Measurements from ENCODE around the gene BLID.

BLID gene

GRCh38 chr11:122115524-122116379, at the start of gene BLID:
TSS of gene BLID (minus strand) at chr11:122116215. CDS start at chr11:122115922, 293 bp downstream.
- no peak for DNase-seq

DNA sequence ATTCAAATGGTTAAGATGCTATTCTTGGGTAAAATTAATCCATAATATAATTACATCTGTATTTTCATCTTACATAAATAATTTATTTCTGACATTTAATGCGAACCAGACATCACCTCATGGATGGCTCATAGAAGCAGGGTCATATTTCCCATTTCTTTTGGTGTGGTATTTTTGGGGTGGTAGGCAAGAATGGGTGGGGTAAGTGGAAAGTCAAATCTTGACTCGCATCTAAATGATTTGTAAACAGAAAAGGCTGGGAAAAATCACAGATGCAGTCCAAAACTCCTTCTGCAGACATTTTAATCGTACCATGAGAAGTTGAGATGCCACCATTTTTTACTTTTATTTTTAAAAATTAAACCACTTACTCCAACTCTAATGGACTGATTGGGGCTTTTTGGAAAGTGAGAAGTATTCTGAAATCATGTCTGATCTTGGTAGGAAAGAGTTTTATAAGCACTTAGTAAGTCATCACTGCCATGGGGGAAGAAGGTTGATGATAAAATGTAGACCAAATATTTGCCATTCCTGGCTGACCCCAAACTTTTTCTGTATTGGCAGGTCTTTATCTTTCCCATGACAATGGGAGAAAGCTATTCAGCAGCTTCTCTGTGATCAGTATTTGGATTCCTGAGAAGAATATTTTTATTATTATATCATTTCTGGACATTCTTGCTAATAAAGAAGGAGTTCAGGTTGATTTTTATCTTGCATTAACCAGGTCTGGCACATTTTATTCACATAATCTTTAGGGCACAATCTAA, 47.2 kb upstream of the BLID start:
- DNase-seq, result no peak

DNA sequence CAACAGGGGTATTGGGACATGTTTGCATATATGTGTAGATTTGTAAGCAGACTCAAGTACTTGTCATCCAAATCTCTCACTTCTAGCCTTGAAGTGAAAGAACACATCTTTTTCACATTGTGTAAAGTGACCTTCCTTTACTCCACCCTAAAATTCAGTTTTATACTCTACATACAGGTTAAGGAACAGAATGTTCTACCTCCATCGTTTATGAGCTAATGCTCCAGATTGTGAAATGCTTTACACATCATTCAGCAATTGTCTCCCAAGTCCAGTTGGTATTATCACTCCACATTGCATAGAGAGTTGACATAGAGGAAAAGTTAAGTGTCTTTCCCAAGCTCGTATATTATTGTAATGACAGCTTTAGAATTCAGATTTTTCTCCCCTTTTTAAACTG, 46.1 kb upstream of the BLID start:
- DNase-seq, result no peak

DNA sequence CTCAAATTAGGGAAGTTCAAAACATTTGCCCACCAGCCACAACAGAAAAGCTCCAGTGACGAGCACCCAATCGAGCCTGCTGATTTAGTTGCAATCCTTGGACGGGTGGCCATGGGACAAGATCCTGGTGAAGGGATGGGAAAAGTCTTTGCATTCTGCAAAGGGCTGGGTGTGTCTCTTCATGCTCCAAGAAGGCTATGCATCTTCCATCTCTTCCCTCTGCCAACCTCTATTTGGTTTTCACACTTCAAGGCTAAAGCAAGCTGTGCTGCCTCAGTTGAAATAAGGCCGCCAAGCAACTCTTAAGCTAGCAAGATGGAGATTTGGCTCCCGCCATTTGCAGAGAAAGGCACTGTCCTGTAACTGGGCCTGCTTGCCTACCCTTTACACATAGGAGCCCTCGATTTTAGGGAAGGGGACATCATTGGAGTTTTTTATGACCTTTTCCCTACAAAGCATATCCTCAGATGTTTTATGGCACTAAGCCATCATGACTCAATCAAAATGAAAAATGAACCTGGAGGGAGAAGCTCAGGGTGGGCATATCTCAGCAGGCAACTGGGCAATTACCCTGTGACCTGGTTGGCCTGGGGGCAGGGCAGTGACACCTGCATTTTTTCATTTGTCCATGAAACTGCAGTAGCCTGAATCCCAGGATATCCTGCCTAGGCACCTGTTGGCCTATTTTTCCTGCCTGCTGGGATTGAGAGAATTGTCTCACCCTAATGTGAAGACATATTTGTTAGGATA, 45.0 kb upstream of the BLID start:
- DNase-seq, result no peak

GRCh38 chr11:122159861-122160260, 43.8 kb upstream of the BLID start:
- no peak for DNase-seq

DNA sequence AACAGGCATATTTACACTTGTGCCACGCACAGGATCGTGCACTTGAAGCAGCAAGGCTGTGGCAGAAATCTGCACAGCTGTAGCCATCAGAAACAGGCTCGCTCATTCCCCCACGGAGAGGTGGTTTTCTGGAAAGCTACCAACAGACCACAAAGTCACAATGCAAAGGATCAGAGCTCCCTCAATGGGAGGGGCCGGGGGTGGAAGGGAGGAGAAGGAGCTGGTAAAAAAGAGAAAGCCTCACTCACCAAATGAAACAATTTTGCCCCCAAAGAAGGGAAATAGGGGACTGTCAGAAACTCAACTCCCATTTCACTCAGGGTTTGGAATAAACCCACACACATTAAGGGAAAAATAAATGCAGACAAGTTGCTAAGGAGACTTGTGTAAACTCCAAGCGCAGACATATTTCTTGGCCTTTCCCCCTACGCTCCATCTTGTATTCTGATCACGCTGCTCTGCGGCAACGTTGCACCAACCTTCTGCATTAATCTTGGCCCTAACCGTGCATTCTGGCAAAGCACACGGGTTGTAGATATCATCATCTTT, 43.2 kb upstream of the BLID start:
- no peak for DNase-seq

DNA sequence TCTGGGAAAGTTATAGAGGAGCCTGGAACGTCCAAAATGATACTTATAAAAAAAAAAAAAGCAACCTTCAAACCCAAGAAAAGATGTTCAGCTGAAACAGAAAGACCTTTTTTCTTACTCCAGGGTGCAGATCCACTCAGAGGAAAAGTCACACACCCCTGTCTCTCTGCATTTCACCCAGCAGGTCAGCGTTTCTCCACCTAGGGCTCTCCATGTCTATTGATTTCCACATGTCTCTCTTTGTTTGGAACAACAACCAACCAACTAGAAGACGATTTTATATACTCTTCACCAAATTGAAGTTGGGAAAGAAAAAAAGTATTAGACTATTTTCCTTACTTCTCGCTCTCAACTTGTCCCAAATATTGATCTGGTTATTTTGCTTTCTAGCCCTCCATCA, 42.2 kb upstream of the BLID start:
- no peak for DNase-seq

DNA sequence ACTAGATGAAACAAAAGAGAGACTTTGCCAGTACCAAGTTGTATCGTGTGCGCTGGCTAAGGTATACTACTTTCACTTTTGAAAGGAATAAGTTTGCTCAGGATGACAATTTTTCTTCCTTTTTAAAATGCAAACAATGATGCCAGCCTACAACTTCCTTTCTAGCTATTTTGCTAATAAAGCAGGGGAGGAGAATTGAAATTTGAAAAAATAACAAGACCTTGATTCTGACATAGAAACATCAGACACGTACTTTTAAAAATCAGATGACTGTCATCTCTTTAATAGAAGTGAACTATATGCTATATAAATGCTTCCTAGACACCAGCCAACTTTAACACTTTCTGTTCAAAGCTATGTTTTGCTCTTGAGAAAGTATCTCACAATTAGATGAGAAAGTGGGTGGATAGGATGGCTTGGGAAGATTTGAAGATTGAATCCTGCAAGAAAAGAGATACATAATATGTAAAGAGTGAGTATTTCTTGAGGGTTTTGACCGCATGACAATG, 41.7 kb upstream of the BLID start:
- DNase-seq, result no peak

DNA sequence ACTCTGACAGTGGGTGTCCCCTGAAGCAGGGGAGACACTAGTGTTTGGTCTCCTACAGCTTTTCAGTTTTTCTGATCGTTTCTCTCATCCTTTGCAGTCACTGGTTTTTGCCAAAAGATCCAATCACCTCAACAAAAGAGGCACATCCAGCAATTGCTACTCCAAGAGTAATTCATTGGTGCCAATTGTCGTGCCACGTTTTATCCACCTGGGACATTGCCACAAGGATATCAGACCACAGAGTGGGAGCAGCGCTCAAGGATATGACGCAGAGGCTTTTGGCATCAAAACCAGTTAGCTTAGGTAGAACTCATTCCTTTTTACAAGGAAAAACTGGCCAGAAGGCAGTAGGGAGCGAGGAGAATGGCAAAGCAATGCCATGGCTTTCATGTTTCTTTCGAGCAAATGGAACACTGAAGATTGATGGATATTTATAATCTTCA, 40.9 kb upstream of the BLID start:
- no peak for DNase-seq

DNA sequence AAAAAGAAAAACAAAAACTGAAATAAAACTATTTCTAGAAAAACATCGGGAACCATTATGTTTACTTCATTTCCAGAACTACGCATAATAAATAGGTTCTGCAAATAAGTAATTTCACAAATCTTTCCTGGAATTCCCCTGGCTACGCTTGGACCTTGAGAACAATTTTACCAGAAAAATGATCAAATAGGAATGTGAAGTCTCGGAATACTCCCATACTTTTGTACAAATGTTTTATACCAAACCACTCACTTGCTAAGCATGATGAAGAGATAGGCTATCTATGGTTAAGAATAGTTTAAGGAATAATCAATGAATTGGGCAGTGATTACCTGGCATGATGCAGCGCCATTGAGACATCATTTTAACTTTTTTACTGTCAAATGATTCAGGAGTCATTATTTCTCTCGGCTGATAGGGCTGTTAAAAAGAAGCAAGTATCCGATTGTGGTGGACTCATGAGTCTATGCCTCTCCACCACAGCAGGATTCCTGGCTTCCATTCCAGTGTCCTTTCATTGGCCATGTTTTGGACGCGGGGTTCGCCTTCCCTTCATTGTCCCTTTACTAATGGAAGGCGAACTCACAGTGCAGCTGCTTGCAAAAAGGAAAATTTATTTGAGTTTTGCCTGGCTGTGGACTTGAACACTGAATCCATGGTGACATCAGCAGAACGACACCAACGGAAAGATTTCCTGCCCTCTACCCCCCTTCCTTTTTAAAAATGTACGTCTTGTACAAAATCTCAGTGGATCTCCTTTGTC, 39.9 kb upstream of the BLID start:
- no peak for DNase-seq

DNA sequence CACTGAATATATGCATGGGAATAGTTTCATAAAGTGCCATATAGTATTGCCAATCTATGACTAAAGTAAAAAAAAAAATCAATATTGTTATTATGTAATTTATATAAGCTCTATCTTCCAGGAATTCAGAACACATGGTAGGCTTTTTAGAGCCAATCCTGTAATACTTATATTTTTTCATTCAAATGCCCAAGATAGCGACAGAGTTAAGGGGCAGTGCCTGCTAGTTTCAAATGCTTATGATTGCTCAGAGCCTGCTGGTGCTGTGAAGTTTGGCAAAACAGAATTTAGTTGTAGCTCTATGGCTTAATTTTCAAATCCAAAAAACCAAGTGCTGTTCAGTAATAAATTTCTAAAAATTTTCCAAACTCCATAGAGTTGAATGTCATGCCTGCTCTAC, 39.0 kb upstream of the BLID start:
- no peak for DNase-seq

GRCh38 chr11:122154227-122154626, 38.2 kb upstream of the BLID start:
- no peak for DNase-seq

DNA sequence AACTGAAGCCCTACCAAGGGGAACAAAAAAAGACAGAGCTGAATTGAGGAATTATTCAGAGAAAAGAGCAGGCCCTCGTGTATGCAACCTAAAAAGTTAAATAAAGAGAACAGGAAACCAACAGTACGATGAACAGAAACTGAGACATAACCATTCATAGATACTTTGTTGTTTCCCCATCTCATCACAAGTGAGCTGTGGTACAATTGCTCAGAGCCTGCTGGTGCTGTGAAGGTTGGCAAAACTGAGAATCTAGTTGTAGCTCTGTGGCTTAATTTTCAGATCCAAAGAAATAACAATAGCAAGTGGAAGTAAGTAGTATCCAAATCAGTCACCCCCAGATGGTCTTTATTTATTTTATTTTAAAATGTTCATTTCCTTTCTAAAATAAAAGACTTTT, 37.7 kb upstream of the BLID start:
- DNase-seq, result no peak

- DNase-seq, result no peak
Observed at GRCh38 chr11:122150216-122151124, 34.5 kb upstream of the BLID start.

DNA sequence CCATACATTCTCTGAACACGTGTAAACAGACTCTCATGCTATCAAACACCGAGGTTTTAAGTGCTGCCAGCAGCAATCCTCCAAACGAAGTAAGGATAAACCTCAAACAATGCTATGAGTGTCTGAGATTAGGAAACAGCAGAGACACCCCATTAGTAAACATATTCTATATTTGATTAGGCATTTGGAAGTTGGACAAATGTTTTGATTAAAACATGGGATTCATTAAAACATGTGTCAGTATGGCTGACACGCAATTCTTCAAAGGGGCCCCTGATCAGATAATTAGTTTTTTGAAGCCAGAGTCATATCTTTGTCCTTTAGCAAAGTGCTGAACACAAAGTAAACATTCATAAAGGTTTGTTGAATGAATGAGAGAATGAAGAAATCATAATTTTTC, 33.2 kb upstream of the BLID start:
- DNase-seq, result no peak

DNA sequence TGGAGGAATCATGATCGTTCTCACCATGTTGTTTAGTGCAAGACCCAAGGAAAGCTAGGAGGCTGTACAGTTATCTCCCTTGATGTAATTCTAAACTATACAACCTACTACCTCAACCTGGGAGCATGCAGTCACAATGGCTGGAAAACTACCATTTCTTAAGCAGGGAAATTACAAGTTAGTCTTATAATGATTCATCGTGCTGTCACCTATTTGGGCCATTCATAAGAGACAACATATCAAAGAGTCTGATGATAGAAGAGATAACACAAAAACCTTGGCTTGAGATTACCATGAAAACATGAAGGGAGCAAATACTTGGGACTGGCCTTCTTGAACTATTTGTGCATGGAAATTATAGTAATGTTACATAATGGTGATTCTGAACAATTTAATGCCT, 30.5 kb upstream of the BLID start:
- DNase-seq, result no peak

DNA sequence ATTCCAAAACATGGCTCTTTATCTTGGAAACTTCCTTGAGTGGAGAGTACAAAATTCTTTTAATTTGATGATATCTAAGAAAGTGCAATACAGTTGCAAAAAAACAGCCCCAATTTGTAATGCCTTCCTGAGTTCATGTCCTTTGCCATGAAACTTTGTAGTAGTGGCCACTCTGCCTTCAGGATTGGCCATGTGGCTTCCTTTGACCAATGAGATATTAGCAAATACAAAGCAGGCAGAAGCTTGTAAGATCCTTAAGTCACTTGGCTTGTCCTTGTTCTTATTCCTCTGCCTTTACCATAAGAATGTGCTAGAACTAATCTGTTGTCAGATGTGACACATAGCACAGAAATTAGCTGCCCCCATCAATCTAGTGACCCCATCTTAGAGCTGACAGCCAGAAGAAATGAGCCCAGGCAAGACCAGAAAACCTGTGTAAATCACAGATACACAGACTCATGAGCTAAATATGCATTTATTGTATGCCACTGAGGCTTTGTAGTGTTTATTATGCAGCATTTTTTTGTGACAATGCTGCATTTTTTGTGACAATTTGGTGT, 29.8 kb upstream of the BLID start:
- no peak for DNase-seq

DNA sequence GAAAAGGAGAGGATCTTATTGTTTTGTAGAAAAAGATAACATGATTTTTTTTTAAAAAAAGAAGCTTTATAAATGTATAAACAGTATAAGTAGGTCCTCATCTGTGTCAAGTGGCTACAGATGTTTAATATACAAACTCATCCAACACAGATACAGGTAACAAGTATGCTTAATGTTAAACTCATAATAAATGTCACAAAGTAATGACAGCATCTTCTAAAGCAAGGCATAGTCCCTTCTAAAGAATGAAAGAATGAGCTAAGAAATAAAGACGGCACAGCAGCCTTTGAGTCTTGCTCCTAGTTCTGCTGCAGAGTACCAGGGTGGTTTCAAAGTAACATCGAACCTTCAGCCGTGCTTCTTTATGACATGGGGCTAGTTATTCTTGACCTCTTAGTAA, 28.7 kb upstream of the BLID start:
- DNase-seq, result no peak

DNA sequence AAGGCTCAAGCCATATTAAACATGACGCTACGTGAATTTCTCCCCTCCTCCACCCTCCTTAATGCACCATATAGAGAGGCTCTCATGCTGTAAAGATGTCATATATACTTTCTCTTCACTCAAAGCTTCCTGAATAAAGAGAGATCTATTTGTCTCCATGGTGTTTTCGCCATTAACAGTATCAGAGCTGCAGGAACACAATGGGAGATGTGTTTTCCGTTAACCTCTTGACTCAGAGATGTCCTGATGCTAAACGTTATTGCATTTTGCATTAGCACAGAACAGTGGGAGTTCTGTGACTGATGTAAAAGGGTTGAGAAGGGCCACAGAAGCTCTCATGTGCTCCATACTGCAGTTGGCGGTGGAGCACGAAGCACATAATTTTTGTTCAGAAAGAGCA, 25.7 kb upstream of the BLID start:
- DNase-seq, result no peak

DNA sequence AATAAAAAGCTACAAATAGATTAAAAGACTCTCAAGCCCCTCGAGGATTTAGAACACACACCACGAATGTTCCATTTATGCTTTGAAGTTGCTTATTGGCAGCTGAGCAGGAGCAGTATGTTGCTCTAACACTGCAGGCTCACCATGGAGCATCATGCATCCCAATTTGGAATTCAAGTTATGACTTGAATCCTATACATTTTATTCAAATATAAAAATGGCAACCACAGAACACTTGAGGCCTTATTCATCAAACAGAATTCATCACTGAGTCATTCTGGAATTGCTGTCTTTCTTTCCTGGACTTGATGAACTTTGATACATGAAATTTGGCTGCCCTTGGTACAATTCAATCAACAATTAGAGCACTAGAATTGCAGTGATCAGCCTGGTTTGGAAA, 24.5 kb upstream of the BLID start:
- no peak for DNase-seq

GRCh38 chr11:122139595-122139866, 23.5 kb upstream of the BLID start:
- no peak for DNase-seq
